Upper lobe of right lung (tissue), 1 donor: Measurements from ENCODE around the gene PRKAA2. TPM values are rescaled to one million over a fixed set of nuclear protein-coding genes. Genes with fewer than 3 reads are reported as not detected.

Experiments
- ATAC-seq: fragments of 200-7000 bp; cut with Tn5 transposase; one replicate; pipeline ENCODE4 v1.9.1; 2020; ENCODE audit warnings: mild to moderate bottlenecking, moderate library complexity
- DNase-seq: peaks from one replicate; pipeline ENCODE4 v3.0.0-alpha.2; 2020
- H3K27ac ChIP-seq: fragments of 200-600 bp; one replicate; pipeline ENCODE4 v1.8.0; 2022
- H3K27me3 ChIP-seq: fragments of 200-600 bp; one replicate; pipeline ENCODE4 v1.8.0; 2022; ENCODE audit warnings: mild to moderate bottlenecking
- H3K36me3 ChIP-seq: fragments of 200-600 bp; one replicate; pipeline ENCODE4 v1.8.0; 2022
- H3K4me1 ChIP-seq: fragments of 200-600 bp; one replicate; pipeline ENCODE4 v1.8.0; 2022
- H3K4me3 ChIP-seq: fragments of 200-600 bp; one replicate; pipeline ENCODE4 v1.8.0; 2022; ENCODE audit warnings: mild to moderate bottlenecking
- H3K9me3 ChIP-seq: fragments of 200-600 bp; one replicate; pipeline ENCODE4 v1.8.0; 2022
- CTCF ChIP-seq: fragments of 200-600 bp; IDR thresholded peaks from one replicate; pipeline ENCODE4 v1.8.0; 2022; ENCODE audit warnings: antibody characterized with exemption
- intact Hi-C: fragments of 100-400 bp; cut with DNase I; formaldehyde crosslinking; loops from one replicate; pipeline ENCODE4 v1.11.0; 2022
- total RNA-seq: library from RNA; stranded (reverse); fragmentation: NEBNext Ultra II Directional; extraction: Animal tissue kit (Norgen Biotek cat#: 25700); gene quantifications from one replicate; pipeline ENCODE4 v1.2.1, GENCODE V29; 2021
- donor health status: DM: no; HTN: yes; CAD: no; lungs with severe emphysema.

The PRKAA2 gene
- total RNA-seq, 1 donor from 2014 or later = 3.8 TPM

DNA sequence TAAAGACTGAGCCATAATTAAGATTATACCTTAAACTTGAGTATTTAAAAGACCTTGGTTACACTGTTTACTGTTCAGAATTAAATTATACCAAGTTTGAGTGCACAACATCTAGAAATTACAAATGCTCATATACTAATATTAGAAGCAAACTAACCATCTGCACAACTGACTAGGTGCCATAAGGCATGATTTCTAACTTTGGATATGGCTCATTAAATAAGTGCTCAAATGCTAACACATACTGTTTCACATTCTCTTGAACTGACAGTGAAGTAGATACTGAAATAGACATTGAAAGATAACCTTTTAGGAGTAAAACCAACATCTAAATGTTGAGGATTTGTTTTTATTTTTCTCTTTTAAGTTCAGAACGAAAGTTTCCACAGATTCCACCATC is 74.1 kb downstream of the PRKAA2 start:
- ATAC-seq (no peak), DNase-seq (no peak)
- intact Hi-C loops = no loop called here
- no peak overlapping the region for H3K27ac ChIP-seq
- no peaks in the 10 kb centered on the region for H3K36me3 ChIP-seq
- no peaks in the 10 kb centered on the region for H3K4me1 ChIP-seq
- no peak for TF ChIP-seq CTCF
- H3K9me3 ChIP-seq = no peaks in the 10 kb centered on the region
- H3K4me3 ChIP-seq = no peak overlapping the region
- H3K27me3 ChIP-seq = no peaks in the 10 kb centered on the region

DNA sequence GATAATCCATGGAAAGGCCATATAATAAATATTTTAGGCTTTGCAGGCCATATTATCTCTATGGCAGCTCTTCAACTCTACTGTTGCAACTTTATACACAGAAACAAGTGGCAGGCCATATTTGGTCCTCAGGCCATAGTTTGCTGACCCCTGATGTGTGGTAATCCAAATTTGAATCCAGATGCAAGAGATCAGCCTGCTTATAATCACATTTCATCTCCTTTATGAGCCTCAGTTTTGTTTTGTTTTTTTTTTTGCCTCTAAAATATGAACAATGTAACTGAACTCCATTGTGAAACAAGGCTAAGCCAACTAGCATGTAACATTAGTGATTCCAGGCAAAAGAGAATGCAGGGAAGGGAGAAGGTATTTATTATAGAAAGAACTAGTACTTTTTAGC is 81.6 kb downstream of the PRKAA2 start:
- H3K36me3 ChIP-seq = no peaks in the 10 kb centered on the region
- TF ChIP-seq CTCF = no peak
- ATAC-seq (no peak), DNase-seq (no peak)
- no peaks in the 10 kb centered on the region for H3K4me1 ChIP-seq
- intact Hi-C loops = no loop called here
- H3K27ac ChIP-seq = no peak overlapping the region
- no peaks in the 10 kb centered on the region for H3K9me3 ChIP-seq
- H3K4me3 ChIP-seq = no peak overlapping the region
- no peaks in the 10 kb centered on the region for H3K27me3 ChIP-seq

DNA sequence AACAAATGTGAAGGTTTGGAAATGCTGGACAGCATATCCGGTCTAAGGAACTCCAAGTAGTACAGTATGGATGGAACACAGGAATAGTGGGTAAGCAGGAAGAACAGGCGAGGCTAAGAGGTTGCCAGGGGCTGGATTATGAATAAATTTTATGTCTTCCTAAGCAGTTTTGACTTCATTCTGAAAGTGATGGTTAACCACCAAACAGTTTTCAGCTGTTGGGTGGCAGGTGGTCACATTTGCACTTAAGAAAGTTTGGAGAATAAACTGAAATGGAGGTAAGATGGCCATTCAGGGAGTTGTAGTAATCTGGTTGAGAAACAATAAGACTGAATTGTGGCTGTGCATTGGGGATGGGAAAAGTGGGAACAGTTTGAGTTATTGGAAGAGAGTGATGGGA is 83.8 kb downstream of the PRKAA2 start:
- no peak for TF ChIP-seq CTCF
- intact Hi-C loops = no loop called here
- H3K9me3 ChIP-seq = no peaks in the 10 kb centered on the region

GRCh38 chr1:56745231-56745630 is 100.1 kb downstream of the PRKAA2 start:
- Histone ChIP-seq H3K4me1 (no peaks in the 10 kb centered on the region), H3K4me3 (no peak overlapping the region), H3K27me3 (no peaks in the 10 kb centered on the region), H3K9me3 (no peaks in the 10 kb centered on the region), H3K36me3 (no peaks in the 10 kb centered on the region), H3K27ac (no peak overlapping the region)
- no peak for TF ChIP-seq CTCF
- ATAC-seq (no peak), DNase-seq (no peak)
- intact Hi-C loops = no loop called here

More for the DNA sequence above, 83.8 kb downstream of the PRKAA2 start:
- Histone ChIP-seq H3K36me3 (no peaks in the 10 kb centered on the region), H3K27me3 (no peaks in the 10 kb centered on the region), H3K27ac (no peak overlapping the region), H3K4me3 (no peak overlapping the region), H3K4me1 (no peaks in the 10 kb centered on the region)
- DNase-seq = no peak
- no peak for ATAC-seq

DNA sequence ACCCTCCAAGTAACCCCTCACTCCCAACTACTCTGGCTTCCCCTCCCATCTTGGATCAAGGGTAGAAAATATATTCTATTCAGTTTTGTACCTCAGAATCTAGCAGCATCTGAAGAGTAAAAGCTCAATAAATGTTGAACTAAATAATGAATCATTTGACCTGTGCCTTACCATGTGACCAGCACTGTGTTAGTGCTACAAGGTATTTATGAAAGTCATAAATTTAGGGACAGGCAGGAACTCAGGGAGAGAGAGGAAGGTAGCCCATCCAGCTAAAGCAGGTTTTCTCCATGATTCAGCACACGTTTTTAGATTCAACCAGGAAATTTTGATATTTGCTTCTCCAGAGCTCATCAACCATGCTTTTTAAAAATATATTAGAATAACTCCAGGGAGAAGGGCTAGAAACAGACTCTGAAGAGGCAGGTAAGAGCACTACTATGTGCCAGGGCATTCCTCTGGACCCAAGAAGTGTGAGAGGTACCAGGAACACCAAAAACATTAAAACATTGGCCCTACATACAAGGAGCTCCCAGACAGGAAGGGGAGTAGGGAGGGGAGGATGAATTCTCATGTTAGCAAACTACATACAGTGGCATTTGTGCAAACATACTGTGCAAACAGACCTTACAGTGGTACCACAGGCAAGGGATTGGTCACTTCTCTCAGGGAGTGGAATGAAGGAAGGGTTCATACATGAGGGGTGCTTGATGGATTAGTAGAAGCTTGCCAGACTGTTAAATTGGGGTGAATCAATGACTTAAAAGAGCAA is 109.8 kb downstream of the PRKAA2 start:
- ATAC-seq (no peak), DNase-seq (no peak)
- H3K36me3 ChIP-seq = no peaks in the 10 kb centered on the region
- no peaks in the 10 kb centered on the region for H3K4me1 ChIP-seq
- TF ChIP-seq CTCF = no peak
- H3K4me3 ChIP-seq = no peak overlapping the region
- H3K27me3 ChIP-seq = no peaks in the 10 kb centered on the region
- intact Hi-C loops = no loop called here
- H3K27ac ChIP-seq = no peak overlapping the region
- no peaks in the 10 kb centered on the region for H3K9me3 ChIP-seq

- no peaks in the 10 kb centered on the region for H3K4me1 ChIP-seq
- H3K4me3 ChIP-seq = no peak overlapping the region
- intact Hi-C loops = no loop called here
- H3K36me3 ChIP-seq = no peaks in the 10 kb centered on the region
- no peaks in the 10 kb centered on the region for H3K9me3 ChIP-seq
- no peaks in the 10 kb centered on the region for H3K27me3 ChIP-seq
- TF ChIP-seq CTCF = no peak
- no peak for DNase-seq
- no peak overlapping the region for H3K27ac ChIP-seq
- no peak for ATAC-seq
Observed at GRCh38 chr1:56755911-56756310, 110.8 kb downstream of the PRKAA2 start.
